Retina (tissue), 1 donor: Measurements from ENCODE around the gene GNA15.
"Not testable (repeated sequence)": the region's sequence is repeated elsewhere in the genome, so short reads cannot be mapped to it uniquely, and the experiment has no call there.

Experiments used
- DNase-seq: peaks from one replicate; pipeline ENCODE4 v3.0.0-alpha.2; 2016

GNA15 gene

GRCh38 chr19:3150739-3151329 lies 15.0 kb downstream of the GNA15 start:
- no peak for DNase-seq

- DNase-seq, result no peak
Observed at GRCh38 chr19:3151563-3152418, 16.0 kb downstream of the GNA15 start.

- no peak for DNase-seq
Observed at GRCh38 chr19:3152419-3152780, 16.6 kb downstream of the GNA15 start.

- DNase-seq, result no peak
Observed at GRCh38 chr19:3153286-3154230, 17.7 kb downstream of the GNA15 start.

- not testable (repeated sequence) for DNase-seq
Observed at GRCh38 chr19:3154447-3154846, 18.6 kb downstream of the GNA15 start.

- DNase-seq, result no peak
Observed at GRCh38 chr19:3154957-3155736, 19.3 kb downstream of the GNA15 start.

- DNase-seq, result no peak
Observed at GRCh38 chr19:3157096-3157845, 21.4 kb downstream of the GNA15 start.

- no peak for DNase-seq
Observed at GRCh38 chr19:3159565-3159964, 23.7 kb downstream of the GNA15 start.

- no peak for DNase-seq
Observed at GRCh38 chr19:3160219-3160618, 24.4 kb downstream of the GNA15 start.

GRCh38 chr19:3161453-3161852 lies 25.6 kb downstream of the GNA15 start:
- no peak for DNase-seq

- DNase-seq, result no peak
Observed at GRCh38 chr19:3162418-3163229, 26.8 kb downstream of the GNA15 start.

- peak; percentile 73 for DNase-seq
Observed at GRCh38 chr19:3163230-3163886, 27.5 kb downstream of the GNA15 start.

GRCh38 chr19:3163943-3164342 lies 28.1 kb downstream of the GNA15 start:
- DNase-seq, result no peak

GRCh38 chr19:3167533-3168272 lies 31.9 kb downstream of the GNA15 start:
- no peak for DNase-seq

GRCh38 chr19:3171894-3172672 lies 36.2 kb downstream of the GNA15 start:
- no peak for DNase-seq

GRCh38 chr19:3172673-3173000 lies 36.8 kb downstream of the GNA15 start:
- not testable (repeated sequence) for DNase-seq

- no peak for DNase-seq
Observed at GRCh38 chr19:3175781-3176714, 40.2 kb downstream of the GNA15 start.
